H9 (cell line): Measurements from ENCODE around the gene SPDEF. TPM values are rescaled to one million over a fixed set of nuclear protein-coding genes. Genes with fewer than 3 reads are reported as not detected.

ENCODE experiments used
- DNase-seq: peaks from one replicate; pipeline ENCODE4 v3.0.0-alpha.2; 2017
- H2AFZ ChIP-seq: one replicate; pipeline ENCODE4 v1.6.1; 2013; ENCODE audit warnings: mild to moderate bottlenecking, low read length, control low read depth, moderate library complexity
- H2AK5ac ChIP-seq: 2 replicates; pipeline ENCODE4 v1.6.1; 2013; ENCODE audit warnings: low read length, control low read depth, mixed read lengths; ENCODE audit not compliant: insufficient read length
- H2BK120ac ChIP-seq: one replicate; pipeline ENCODE4 v1.6.1; 2013; ENCODE audit warnings: low read depth, mild to moderate bottlenecking, low read length, control low read depth, inconsistent platforms; ENCODE audit not compliant: poor library complexity, severe bottlenecking
- H2BK12ac ChIP-seq: 2 replicates; pipeline ENCODE4 v1.6.1; 2013; ENCODE audit warnings: low read length, control low read depth, mixed read lengths, low read depth; ENCODE audit not compliant: insufficient read length
- H2BK15ac ChIP-seq: 2 replicates; pipeline ENCODE4 v1.6.1; 2013; ENCODE audit warnings: low read depth, low read length, control low read depth
- H2BK20ac ChIP-seq: one replicate; pipeline ENCODE4 v1.6.1; 2013; ENCODE audit warnings: low read depth, mild to moderate bottlenecking, low read length, control low read depth, inconsistent platforms; ENCODE audit not compliant: poor library complexity, severe bottlenecking
- H2BK5ac ChIP-seq: 2 replicates; pipeline ENCODE4 v1.6.1; 2013; ENCODE audit warnings: low read length, control low read depth, mixed read lengths; ENCODE audit not compliant: insufficient read length
- H3K14ac ChIP-seq: 2 replicates; pipeline ENCODE4 v1.6.1; 2013; ENCODE audit warnings: low read length, control low read depth; ENCODE audit not compliant: insufficient read depth
- H3K18ac ChIP-seq: 2 replicates; pipeline ENCODE4 v1.6.1; 2013; ENCODE audit warnings: low read depth, mild to moderate bottlenecking, mixed read lengths, low read length, control low read depth; ENCODE audit not compliant: insufficient read length
- H3K23ac ChIP-seq: 2 replicates; pipeline ENCODE4 v1.6.1; 2013; ENCODE audit warnings: low read length, control low read depth, mixed read lengths, low read depth; ENCODE audit not compliant: insufficient read length
- H3K23me2 ChIP-seq: 2 replicates; pipeline ENCODE4 v1.6.1; 2013; ENCODE audit warnings: low read depth, mild to moderate bottlenecking, mixed read lengths, low read length, control low read depth; ENCODE audit not compliant: insufficient read length, poor library complexity, severe bottlenecking
- H3K27ac ChIP-seq: 2 replicates; pipeline ENCODE4 v1.5.1; 2013; ENCODE audit warnings: low read length, control low read depth, mixed read lengths, low read depth; ENCODE audit not compliant: insufficient read length
- H3K27me3 ChIP-seq: 2 replicates; pipeline ENCODE4 v1.6.1; 2013; ENCODE audit warnings: low read length, control low read depth, inconsistent platforms; ENCODE audit not compliant: insufficient read depth
- H3K4ac ChIP-seq: 2 replicates; pipeline ENCODE4 v1.6.1; 2013; ENCODE audit warnings: low read depth, mild to moderate bottlenecking, control low read depth, inconsistent platforms, low read length, moderate library complexity
- H3K4me1 ChIP-seq: 2 replicates; pipeline ENCODE4 v1.6.1; 2013; ENCODE audit warnings: low read length, control low read depth, inconsistent platforms; ENCODE audit not compliant: insufficient read depth
- H3K4me2 ChIP-seq: 2 replicates; pipeline ENCODE4 v1.6.1; 2013; ENCODE audit warnings: low read length, control low read depth, mixed read lengths; ENCODE audit not compliant: insufficient read length, insufficient read depth
- H3K56ac ChIP-seq: 2 replicates; pipeline ENCODE4 v1.6.1; 2013; ENCODE audit warnings: low read depth, mild to moderate bottlenecking, mixed read lengths, low read length, control low read depth; ENCODE audit not compliant: insufficient read length
- H3K79me1 ChIP-seq: 2 replicates; pipeline ENCODE4 v1.6.1; 2013; ENCODE audit warnings: low read depth, mild to moderate bottlenecking, moderate library complexity, low read length, control low read depth, inconsistent platforms; ENCODE audit not compliant: insufficient read depth, poor library complexity, severe bottlenecking
- H3K79me2 ChIP-seq: 2 replicates; pipeline ENCODE4 v1.6.1; 2013; ENCODE audit warnings: low read length, control low read depth, inconsistent platforms; ENCODE audit not compliant: insufficient read depth
- H3K9ac ChIP-seq: 2 replicates; pipeline ENCODE4 v1.6.1; 2013; ENCODE audit warnings: low read length, control low read depth, mixed read lengths; ENCODE audit not compliant: insufficient read length; ENCODE audit errors: extremely low read depth
- H3K9me3 ChIP-seq: one replicate; pipeline ENCODE4 v1.6.1; 2013; ENCODE audit warnings: low read depth, low read length, inconsistent platforms; ENCODE audit not compliant: control insufficient read depth
- H3T11ph ChIP-seq: one replicate; pipeline ENCODE4 v1.6.1; 2013; ENCODE audit warnings: mild to moderate bottlenecking, low read length, control low read depth, inconsistent platforms
- H4K20me1 ChIP-seq: one replicate; pipeline ENCODE4 v1.6.1; 2013; ENCODE audit not compliant: control insufficient read depth, insufficient read length, insufficient read depth
- H4K5ac ChIP-seq: 2 replicates; pipeline ENCODE4 v1.6.1; 2013; ENCODE audit warnings: low read depth, mild to moderate bottlenecking, mixed read lengths, low read length, control low read depth; ENCODE audit not compliant: insufficient read length
- H4K8ac ChIP-seq: replicated peaks from 2 replicates; pipeline ENCODE4 v1.6.1; 2013; ENCODE audit warnings: low read length, control low read depth, mixed read lengths, low read depth; ENCODE audit not compliant: insufficient read length
- H4K91ac ChIP-seq: 2 replicates; pipeline ENCODE4 v1.6.1; 2013; ENCODE audit warnings: low read depth, mild to moderate bottlenecking, moderate library complexity, mixed read lengths, low read length, control low read depth; ENCODE audit not compliant: insufficient read length
- H3K27ac Mint-ChIP-seq, 3 experiments: 2 replicates in 2 of 3; 3 replicates in 1 of 3; pipeline ENCODE4 v1.8.0; 2020 to 2021; ENCODE audit warnings: mixed read lengths in 3 of 3, mild to moderate bottlenecking in 1 of 3, moderate library complexity in 1 of 3
- H3K27me3 Mint-ChIP-seq: 2 replicates; pipeline ENCODE4 v1.8.0; 2021; ENCODE audit warnings: low read depth, mild to moderate bottlenecking, moderate library complexity, mixed read lengths
- H3K36me3 Mint-ChIP-seq, 3 experiments: 2 replicates in 2 of 3; 3 replicates in 1 of 3; pipeline ENCODE4 v1.8.0; 2020 to 2021; ENCODE audit warnings: low read depth in 3 of 3, mixed read lengths in 3 of 3; ENCODE audit not compliant: insufficient read depth in 1 of 3
- H3K4me1 Mint-ChIP-seq, 2 experiments: 2 replicates each; pipeline ENCODE4 v1.8.0; 2020; ENCODE audit warnings: mixed read lengths in 2 of 2
- H3K4me3 Mint-ChIP-seq, 2 experiments: 2 replicates in 1 of 2; 3 replicates in 1 of 2; pipeline ENCODE4 v1.8.0; 2020 to 2021; ENCODE audit warnings: mild to moderate bottlenecking in 2 of 2, mixed read lengths in 2 of 2, moderate library complexity in 1 of 2
- H3K9me3 Mint-ChIP-seq, 2 experiments: 2 replicates in 1 of 2; 3 replicates in 1 of 2; pipeline ENCODE4 v1.8.0; 2020; ENCODE audit warnings: mild to moderate bottlenecking in 2 of 2, mixed read lengths in 2 of 2, moderate library complexity in 1 of 2
- CTCF ChIP-seq: fragments of 200-600 bp; sonication (generic); conservative IDR thresholded peaks from 3 replicates; pipeline ENCODE4 v1.8.0; 2021; ENCODE audit warnings: antibody characterized with exemption, mild to moderate bottlenecking
- WGBS: extraction: QIAGEN DNeasy Blood & Tissue Kit; methylation state at CpG from one replicate; pipeline ENCODE4 v1.1.7; 2013; ENCODE audit warnings: missing lambda C conversion rate, low lambda C conversion rate, mixed read lengths; ENCODE audit not compliant: insufficient read length; ENCODE audit errors: extremely low coverage; 5-methylcytosine and 5-hydroxymethylcytosine counted together
- total RNA-seq: library from RNA; stranded (reverse); gene quantifications from 2 replicates; pipeline ENCODE4 v1.2.1, GENCODE V29; 2021

The SPDEF gene
- total RNA-seq, 1 experiment from 2014 or later: 0.15 TPM

- H4K8ac ChIP-seq: no peak overlapping the region
- H3K27me3 ChIP-seq: no peaks in the 10 kb centered on the region
- no peaks in the 10 kb centered on the region for H3K79me1 ChIP-seq
- H3K4me1 Mint-ChIP-seq: peaks cover 17 to 33% of the 10 kb centered on the region in 2 experiments
- H2BK15ac ChIP-seq: no peak overlapping the region
- no peak overlapping the region for H4K5ac ChIP-seq
- H3K27me3 Mint-ChIP-seq: peaks cover 1% of the 10 kb centered on the region
- H3K23ac ChIP-seq: no peak overlapping the region
- H3T11ph ChIP-seq: no peak overlapping the region
- DNase-seq: no peak
- no peak overlapping the region for H3K4me3 Mint-ChIP-seq
- no peaks in the 10 kb centered on the region for H4K20me1 ChIP-seq
- no peaks in the 10 kb centered on the region for H3K9me3 ChIP-seq
- no peak overlapping the region for H3K14ac ChIP-seq
- H3K56ac ChIP-seq: no peak overlapping the region
- H3K23me2 ChIP-seq: no peaks in the 10 kb centered on the region
- no peak overlapping the region for H2BK20ac ChIP-seq
- H3K9ac ChIP-seq: no peak overlapping the region
- TF ChIP-seq CTCF: no peak
- no peaks in the 10 kb centered on the region; a peak in 2 of 5 replicates for H3K9me3 Mint-ChIP-seq
- WGBS: no CpG with 5 or more reads among the region's 8 CpGs
- H3K79me2 ChIP-seq: no peaks in the 10 kb centered on the region
- H3K4me1 ChIP-seq: no peaks in the 10 kb centered on the region
- H2BK120ac ChIP-seq: no peak overlapping the region
- no peak overlapping the region for H2AFZ ChIP-seq
- H2BK12ac ChIP-seq: no peak overlapping the region
- no peak overlapping the region for H3K4ac ChIP-seq
- no peak overlapping the region for H3K27ac Mint-ChIP-seq
- no peak overlapping the region for H3K4me2 ChIP-seq
- no peaks in the 10 kb centered on the region for H3K36me3 Mint-ChIP-seq
- H3K27ac ChIP-seq: no peak overlapping the region
- H4K91ac ChIP-seq: no peak overlapping the region
- H3K18ac ChIP-seq: no peak overlapping the region
- no peak overlapping the region for H2AK5ac ChIP-seq
- H2BK5ac ChIP-seq: no peak overlapping the region
These were observed 801 bp downstream of the SPDEF start for GRCh38 chr6:34555328-34555727.
